Upper lobe of left lung (tissue), 6 donors: Measurements from ENCODE around the gene HACD2. TPM values are rescaled to one million over a fixed set of nuclear protein-coding genes. Genes with fewer than 3 reads are reported as not detected.

Experiments
- ATAC-seq, 2 donors: fragments of 200-7000 bp; cut with Tn5 transposase; one replicate each; pipeline ENCODE4 v1.9.1; 2022; ENCODE audit warnings: mild to moderate bottlenecking in 2 of 2, moderate library complexity in 2 of 2; ENCODE audit not compliant: low FRiP score in 2 of 2
- DNase-seq, 2 donors: peaks; one replicate each; pipeline ENCODE4 v3.0.0-alpha.2; 2019 to 2020
- H3K27ac ChIP-seq, 4 donors: fragments of 200-600 bp; sonication (generic); one replicate each; pipeline ENCODE4 v1.5.1; 2016 to 2019
- H3K27me3 ChIP-seq, 4 donors: fragments of 200-600 bp; sonication (generic); one replicate each; pipeline ENCODE4 v1.5.1; 2017 to 2019
- H3K36me3 ChIP-seq, 4 donors: fragments of 200-600 bp; sonication (generic); one replicate each; pipeline ENCODE4 v1.5.1; 2016 to 2019
- H3K4me1 ChIP-seq, 4 donors: fragments of 200-600 bp; sonication (generic); one replicate each; pipeline ENCODE4 v1.5.1; 2018 to 2019
- H3K4me3 ChIP-seq, 4 donors: fragments of 200-600 bp; sonication (generic); one replicate each; pipeline ENCODE4 v1.5.1; 2017 to 2019; ENCODE audit warnings: mild to moderate bottlenecking in 2 of 4, moderate library complexity in 1 of 4
- H3K9me3 ChIP-seq, 4 donors: fragments of 200-600 bp; sonication (generic); one replicate each; pipeline ENCODE4 v1.5.1; 2018 to 2019
- EP300 ChIP-seq, 4 donors: sonication (generic); formaldehyde crosslinking; IDR thresholded peaks; one replicate each; pipeline ENCODE4 v1.5.1; 2017; ENCODE audit warnings: antibody characterized with exemption in 4 of 4, control low read depth in 2 of 4
- POLR2A ChIP-seq, 4 donors: fragments of 450-650 bp; IDR thresholded peaks; one replicate each; pipeline ENCODE4 v1.5.1; 2016 to 2017; ENCODE audit warnings: antibody characterized with exemption in 4 of 4, mild to moderate bottlenecking in 2 of 4
- POLR2AphosphoS5 ChIP-seq, 2 donors: sonication (generic); formaldehyde crosslinking; IDR thresholded peaks; one replicate each; pipeline ENCODE4 v1.5.1; 2017; ENCODE audit warnings: antibody characterized with exemption in 2 of 2
- WGBS, 2 donors: methylation state at CpG; one replicate each; pipeline ENCODE4 v1.1.5; 2017 to 2018; 5-methylcytosine and 5-hydroxymethylcytosine counted together
- total RNA-seq, 6 donors: library from RNA; depleted of rRNA in 4 of 6; stranded (reverse); fragments of >200 nt in 4 of 6; gene quantifications; one replicate each; pipeline versions ENCODE4 v1.1.0 to v1.2.1, GENCODE V29; 2016 to 2021
- TF ChIP-seq, protein P1 (sequence below), 6 experiments: fragments of 450-650 bp in 4 of 6; fragments of 200-600 bp in 2 of 6; sonication (generic) in 2 of 6; IDR thresholded peaks; one replicate each; pipeline ENCODE4 v1.5.1; 2016 to 2019; ENCODE audit warnings: antibody characterized with exemption in 6 of 6
- donor health status: DM: no; HTN: no; CAD: no; lungs with moderate emphysema.
- donor health status: DM: no; HTN: yes; CAD: no; lungs with severe emphysema.

The HACD2 gene
- total RNA-seq, 6 donors from 2014 or later: 12.5 to 60.4 (median 39.1) TPM

GRCh38 chr3:123559040-123559861, 25.6 kb downstream of the HACD2 start:
- peak in 1 of 2 donors; percentile 80 for ATAC-seq
- no peak overlapping the region for H3K4me3 ChIP-seq
- H3K36me3 ChIP-seq: peaks cover 0 to 10% (median 1%) of the 10 kb centered on the region in 4 donors
- no peaks in the 10 kb centered on the region for H3K27me3 ChIP-seq
- no peaks in the 10 kb centered on the region for H3K9me3 ChIP-seq
- H3K27ac ChIP-seq: no peak overlapping the region
- H3K4me1 ChIP-seq: no peaks in the 10 kb centered on the region
- no peak for DNase-seq
- TF ChIP-seq POLR2A (IDR thresholded peaks at IDR 0.05): no peak
- TF ChIP-seq, protein P1, sequence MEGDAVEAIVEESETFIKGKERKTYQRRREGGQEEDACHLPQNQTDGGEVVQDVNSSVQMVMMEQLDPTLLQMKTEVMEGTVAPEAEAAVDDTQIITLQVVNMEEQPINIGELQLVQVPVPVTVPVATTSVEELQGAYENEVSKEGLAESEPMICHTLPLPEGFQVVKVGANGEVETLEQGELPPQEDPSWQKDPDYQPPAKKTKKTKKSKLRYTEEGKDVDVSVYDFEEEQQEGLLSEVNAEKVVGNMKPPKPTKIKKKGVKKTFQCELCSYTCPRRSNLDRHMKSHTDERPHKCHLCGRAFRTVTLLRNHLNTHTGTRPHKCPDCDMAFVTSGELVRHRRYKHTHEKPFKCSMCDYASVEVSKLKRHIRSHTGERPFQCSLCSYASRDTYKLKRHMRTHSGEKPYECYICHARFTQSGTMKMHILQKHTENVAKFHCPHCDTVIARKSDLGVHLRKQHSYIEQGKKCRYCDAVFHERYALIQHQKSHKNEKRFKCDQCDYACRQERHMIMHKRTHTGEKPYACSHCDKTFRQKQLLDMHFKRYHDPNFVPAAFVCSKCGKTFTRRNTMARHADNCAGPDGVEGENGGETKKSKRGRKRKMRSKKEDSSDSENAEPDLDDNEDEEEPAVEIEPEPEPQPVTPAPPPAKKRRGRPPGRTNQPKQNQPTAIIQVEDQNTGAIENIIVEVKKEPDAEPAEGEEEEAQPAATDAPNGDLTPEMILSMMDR (IDR thresholded peaks at IDR 0.05): peak; percentile 33 to 73 (median 60)
- TF ChIP-seq EP300 (IDR thresholded peaks at IDR 0.05): no peak
- WGBS, 2 donors: 43 to 45% methylated on average over 12 of the region's 12 CpGs

DNA sequence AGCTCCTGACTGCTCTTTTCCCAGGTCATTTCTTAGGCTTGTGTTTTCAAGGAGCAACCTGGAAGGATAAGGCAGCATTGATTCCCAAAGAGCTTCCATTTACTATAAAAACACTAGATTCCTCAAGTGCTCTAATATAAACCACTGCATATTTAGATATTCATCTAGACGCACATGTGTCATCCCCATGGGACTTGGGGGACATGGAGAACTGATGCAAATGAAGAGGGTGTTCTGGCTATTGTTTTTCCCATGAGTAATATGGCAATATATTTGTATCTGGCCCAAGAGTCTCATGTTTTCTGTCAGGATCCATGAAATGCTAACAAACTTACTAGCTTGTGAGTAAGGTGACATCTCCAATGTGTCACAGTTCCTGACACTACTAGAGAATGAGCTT, 31.3 kb downstream of the HACD2 start:
- H3K4me3 ChIP-seq: no peak overlapping the region
- no peaks in the 10 kb centered on the region for H3K4me1 ChIP-seq
- WGBS, 2 donors: 91 to 93% methylated on average over 1 of the region's 1 CpG
- H3K27me3 ChIP-seq: no peaks in the 10 kb centered on the region
- TF ChIP-seq, protein P1 (IDR thresholded peaks at IDR 0.05): no peak
- TF ChIP-seq EP300 (IDR thresholded peaks at IDR 0.05) (no peak), POLR2AphosphoS5 (IDR thresholded peaks at IDR 0.05) (no peak), POLR2A (IDR thresholded peaks at IDR 0.05) (no peak)
- ATAC-seq: no peak
- no peak for DNase-seq
- peaks cover 0 to 10% (median 4%) of the 10 kb centered on the region in 4 donors for H3K9me3 ChIP-seq
- H3K27ac ChIP-seq: no peak overlapping the region
- peaks cover 7 to 14% (median 7%) of the 10 kb centered on the region in 4 donors for H3K36me3 ChIP-seq

DNA sequence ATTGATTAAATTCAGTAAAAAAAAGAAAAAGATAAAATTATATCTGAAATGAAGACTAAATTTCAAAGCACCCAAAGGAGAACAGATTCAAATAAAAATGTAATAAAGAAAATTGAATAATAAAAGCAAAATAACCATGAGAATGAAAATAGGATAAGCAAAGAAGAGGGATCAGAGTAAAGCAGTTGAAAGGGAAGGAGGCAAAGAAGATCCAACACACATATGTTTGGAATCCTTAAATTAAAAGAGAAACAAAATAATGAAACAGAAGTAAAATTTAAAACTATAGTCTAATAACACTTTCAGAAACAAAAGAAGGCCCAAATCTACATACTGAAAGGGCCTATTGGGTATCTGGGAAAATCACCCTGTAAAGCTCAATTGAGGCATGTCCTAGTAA, 32.1 kb downstream of the HACD2 start:
- Histone ChIP-seq H3K27me3 (no peaks in the 10 kb centered on the region), H3K9me3 (peaks cover 0 to 10% (median 4%) of the 10 kb centered on the region in 4 donors), H3K4me3 (no peak overlapping the region), H3K27ac (no peak overlapping the region), H3K4me1 (peaks cover 0 to 3% (median 0%) of the 10 kb centered on the region in 4 donors), H3K36me3 (peaks cover 7 to 14% (median 7%) of the 10 kb centered on the region in 4 donors)
- no peak for TF ChIP-seq EP300 (IDR thresholded peaks at IDR 0.05)
- TF ChIP-seq POLR2AphosphoS5 (IDR thresholded peaks at IDR 0.05): no peak
- TF ChIP-seq, protein P1 (IDR thresholded peaks at IDR 0.05): no peak
- no peak for TF ChIP-seq POLR2A (IDR thresholded peaks at IDR 0.05)
- DNase-seq (no peak), ATAC-seq (no peak)

DNA sequence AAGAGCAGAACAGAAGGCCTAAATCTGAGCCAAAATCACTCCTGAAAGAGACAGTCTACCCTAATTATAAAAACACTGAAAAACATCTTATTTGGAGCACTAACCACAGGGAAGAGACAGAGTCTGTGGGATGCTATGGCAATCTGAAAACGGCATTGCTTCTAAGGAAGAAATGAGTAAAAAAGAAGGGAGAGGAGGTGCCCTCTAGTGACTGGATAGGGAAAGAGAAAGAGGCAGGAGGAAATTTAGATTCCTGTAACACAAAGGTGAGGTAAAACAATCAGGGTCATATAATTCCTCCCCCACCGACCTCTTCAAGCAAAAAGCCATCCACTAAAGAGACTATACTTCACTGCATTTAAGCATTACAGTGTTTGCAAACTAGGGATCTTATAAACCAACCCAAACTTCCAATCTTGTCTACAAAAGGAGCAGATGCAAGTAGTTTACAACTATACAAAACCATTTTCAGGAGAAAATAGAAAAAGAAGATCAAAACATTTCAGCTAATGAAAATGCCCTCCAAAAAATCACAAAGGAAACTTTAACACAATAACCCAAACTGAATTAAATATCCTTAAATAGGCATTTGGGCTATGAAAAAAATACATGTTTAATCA, 32.6 kb downstream of the HACD2 start:
- no peak overlapping the region for H3K4me3 ChIP-seq
- ATAC-seq (no peak), DNase-seq (no peak)
- H3K9me3 ChIP-seq: peaks cover 0 to 10% (median 4%) of the 10 kb centered on the region in 4 donors
- no peaks in the 10 kb centered on the region for H3K27me3 ChIP-seq
- peaks cover 0 to 4% (median 0%) of the 10 kb centered on the region in 4 donors for H3K4me1 ChIP-seq
- TF ChIP-seq, protein P1 (IDR thresholded peaks at IDR 0.05): no peak
- TF ChIP-seq EP300 (IDR thresholded peaks at IDR 0.05) (no peak), POLR2A (IDR thresholded peaks at IDR 0.05) (no peak), POLR2AphosphoS5 (IDR thresholded peaks at IDR 0.05) (no peak)
- H3K27ac ChIP-seq: no peak overlapping the region
- 24 to 38% methylated on average over 2 of the region's 2 CpGs for WGBS, 2 donors
- peaks cover 7 to 14% (median 7%) of the 10 kb centered on the region in 4 donors for H3K36me3 ChIP-seq
